OCI-LY7 (cell line): ENCODE data around the gene NRSN2.

Experiments
- CTCF ChIP-seq: fragments of 200-600 bp; sonication (generic); conservative IDR thresholded peaks from 2 replicates; pipeline ENCODE4 v1.5.1; 2014; ENCODE audit warnings: mild to moderate bottlenecking, antibody characterized with exemption, low read length, moderate library complexity, mixed read lengths
- EZH2phosphoT487 ChIP-seq: fragments of 200-600 bp; sonication (generic); IDR thresholded peaks from 2 replicates; pipeline ENCODE4 v1.6.1; 2018; ENCODE audit warnings: low read depth, borderline replicate concordance, mild to moderate bottlenecking, mixed run types, antibody characterized with exemption, low read length, moderate library complexity, mixed read lengths

GRCh38 chr20:367486-367887 is 20.6 kb downstream of the NRSN2 start:
- no peak for TF ChIP-seq CTCF
- no peak for TF ChIP-seq EZH2phosphoT487
